SU-DHL-6 (cell line): ENCODE results near the gene SNRNP70.

ENCODE experiments used
- CTCF ChIP-seq: fragments of 200-600 bp; sonication (generic); IDR thresholded peaks from one replicate; pipeline ENCODE4 v1.5.1; 2017; ENCODE audit warnings: antibody characterized with exemption, mild to moderate bottlenecking, low read length, moderate library complexity; ENCODE audit not compliant: insufficient read depth, poor library complexity, severe bottlenecking
- EZH2phosphoT487 ChIP-seq: fragments of 200-600 bp; sonication (generic), shearing (Covaris generic); conservative IDR thresholded peaks from 2 replicates; pipeline ENCODE4 v1.6.1; 2018; ENCODE audit warnings: mild to moderate bottlenecking, antibody characterized with exemption, low read length, moderate library complexity, mixed read lengths

- TF ChIP-seq CTCF (peak; percentile 92), EZH2phosphoT487 (no peak)
Measured at GRCh38 chr19:49145573-49146407, 60.5 kb downstream of the SNRNP70 start.
